ENCODE measurements around the gene S100A1. TPM values are rescaled to one million over a fixed set of nuclear protein-coding genes. Genes with fewer than 3 reads are reported as not detected.

The S100A1 gene
- total RNA-seq, 1 donor from 2014 or later, result not detected

GRCh38 chr1:153658400-153659174, 30.4 kb downstream of the S100A1 start, which contains the start of gene SNAPIN:
Gene SNAPIN (plus strand): TSS chr1:153658703. CDS start chr1:153658744, 41 bp downstream.
- peak; percentile 75 for DNase-seq (ENCODE audit: low spot score, unreplicated experiment)
- Mint-ChIP-seq H3K36me3 (ENCODE audit: insufficient read depth) (peaks cover 15% of the 10 kb centered on the region), H3K27ac (peak within 1 kb of the TSS; percentile 96), H3K27me3 (no peaks in the 10 kb centered on the region), H3K4me3 (ENCODE audit: low read depth) (peak within 1 kb of the TSS; percentile 95), H3K9me3 (ENCODE audit: low read depth) (no peaks in the 10 kb centered on the region), H3K4me1 (ENCODE audit: low read depth) (peaks cover 20% of the 10 kb centered on the region)
- TF ChIP-seq, protein P1, sequence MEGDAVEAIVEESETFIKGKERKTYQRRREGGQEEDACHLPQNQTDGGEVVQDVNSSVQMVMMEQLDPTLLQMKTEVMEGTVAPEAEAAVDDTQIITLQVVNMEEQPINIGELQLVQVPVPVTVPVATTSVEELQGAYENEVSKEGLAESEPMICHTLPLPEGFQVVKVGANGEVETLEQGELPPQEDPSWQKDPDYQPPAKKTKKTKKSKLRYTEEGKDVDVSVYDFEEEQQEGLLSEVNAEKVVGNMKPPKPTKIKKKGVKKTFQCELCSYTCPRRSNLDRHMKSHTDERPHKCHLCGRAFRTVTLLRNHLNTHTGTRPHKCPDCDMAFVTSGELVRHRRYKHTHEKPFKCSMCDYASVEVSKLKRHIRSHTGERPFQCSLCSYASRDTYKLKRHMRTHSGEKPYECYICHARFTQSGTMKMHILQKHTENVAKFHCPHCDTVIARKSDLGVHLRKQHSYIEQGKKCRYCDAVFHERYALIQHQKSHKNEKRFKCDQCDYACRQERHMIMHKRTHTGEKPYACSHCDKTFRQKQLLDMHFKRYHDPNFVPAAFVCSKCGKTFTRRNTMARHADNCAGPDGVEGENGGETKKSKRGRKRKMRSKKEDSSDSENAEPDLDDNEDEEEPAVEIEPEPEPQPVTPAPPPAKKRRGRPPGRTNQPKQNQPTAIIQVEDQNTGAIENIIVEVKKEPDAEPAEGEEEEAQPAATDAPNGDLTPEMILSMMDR (IDR thresholded peaks at IDR 0.05; ENCODE audit: unreplicated experiment), result peak; percentile 22

GRCh38 chr1:153659175-153659534, 30.9 kb downstream of the S100A1 start:
- H3K27me3 Mint-ChIP-seq, result no peaks in the 10 kb centered on the region
- peaks cover 18% of the 10 kb centered on the region for H3K36me3 Mint-ChIP-seq (ENCODE audit: insufficient read depth)
- TF ChIP-seq, protein P1 (IDR thresholded peaks at IDR 0.05; ENCODE audit: unreplicated experiment), result no peak
- no peak for DNase-seq (ENCODE audit: low spot score, unreplicated experiment)
- H3K9me3 Mint-ChIP-seq (ENCODE audit: low read depth), result no peaks in the 10 kb centered on the region
- H3K4me3 Mint-ChIP-seq (ENCODE audit: low read depth), result peak overlapping the region; percentile 95
- H3K4me1 Mint-ChIP-seq (ENCODE audit: low read depth), result peaks cover 18% of the 10 kb centered on the region
- peak overlapping the region; percentile 96 for H3K27ac Mint-ChIP-seq

- Mint-ChIP-seq H3K9me3 (ENCODE audit: low read depth) (no peaks in the 10 kb centered on the region), H3K27me3 (no peaks in the 10 kb centered on the region), H3K27ac (peak overlapping the region; percentile 96), H3K36me3 (ENCODE audit: insufficient read depth) (peaks cover 19% of the 10 kb centered on the region), H3K4me1 (ENCODE audit: low read depth) (peaks cover 14% of the 10 kb centered on the region), H3K4me3 (ENCODE audit: low read depth) (peak overlapping the region; percentile 95)
- TF ChIP-seq, protein P1 (IDR thresholded peaks at IDR 0.05; ENCODE audit: unreplicated experiment), result no peak
- no peak for DNase-seq (ENCODE audit: low spot score, unreplicated experiment)
Measured at GRCh38 chr1:153659656-153660055, 31.4 kb downstream of the S100A1 start.

GRCh38 chr1:153661111-153661708, 33.0 kb downstream of the S100A1 start:
- Mint-ChIP-seq H3K4me1 (ENCODE audit: low read depth) (peaks cover 11% of the 10 kb centered on the region), H3K36me3 (ENCODE audit: insufficient read depth) (peaks cover 29% of the 10 kb centered on the region), H3K27me3 (no peaks in the 10 kb centered on the region), H3K9me3 (ENCODE audit: low read depth) (no peaks in the 10 kb centered on the region), H3K27ac (peak overlapping the region; percentile 93), H3K4me3 (ENCODE audit: low read depth) (peak overlapping the region; percentile 40)
- DNase-seq (ENCODE audit: low spot score, unreplicated experiment), result no peak
- TF ChIP-seq, protein P1 (IDR thresholded peaks at IDR 0.05; ENCODE audit: unreplicated experiment), result no peak

DNA sequence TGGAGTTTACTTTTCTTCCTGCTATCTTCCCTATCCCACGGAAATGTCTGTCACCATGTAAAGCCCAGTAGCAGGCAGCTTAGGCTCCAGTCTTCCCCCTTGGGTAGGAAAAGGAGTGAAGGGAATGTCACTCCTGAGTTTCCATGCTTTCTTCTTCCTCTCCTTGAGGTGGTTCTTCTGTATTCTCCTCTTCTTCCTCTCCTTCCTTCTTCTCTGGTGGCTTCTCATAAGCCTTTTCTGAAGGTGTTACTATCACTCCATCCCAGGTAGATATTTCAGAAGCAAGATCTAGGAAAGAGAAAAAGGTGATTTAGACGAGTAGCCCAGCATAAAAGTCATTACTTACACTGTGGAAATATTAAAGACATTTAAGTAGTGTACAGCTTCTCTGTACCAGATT, 34.0 kb downstream of the S100A1 start:
- no peak for DNase-seq (ENCODE audit: low spot score, unreplicated experiment)
- peak overlapping the region; percentile 50 for H3K27ac Mint-ChIP-seq

More for the DNA sequence above, 34.0 kb downstream of the S100A1 start:
- H3K36me3 Mint-ChIP-seq (ENCODE audit: insufficient read depth), result peaks cover 34% of the 10 kb centered on the region
- H3K9me3 Mint-ChIP-seq (ENCODE audit: low read depth), result no peaks in the 10 kb centered on the region
- H3K4me1 Mint-ChIP-seq (ENCODE audit: low read depth), result peaks cover 11% of the 10 kb centered on the region
- no peak overlapping the region for H3K4me3 Mint-ChIP-seq (ENCODE audit: low read depth)
- TF ChIP-seq, protein P1 (IDR thresholded peaks at IDR 0.05; ENCODE audit: unreplicated experiment), result no peak
- H3K27me3 Mint-ChIP-seq, result no peaks in the 10 kb centered on the region

Measured in progenitor cell of endocrine pancreas (in vitro differentiated cells).